Ovary (tissue), 3 donors: ENCODE measurements around the gene TGM2.

Experiments
- EP300 ChIP-seq: sonication (generic); formaldehyde crosslinking; IDR thresholded peaks from one replicate; pipeline ENCODE4 v1.6.1; 2017; ENCODE audit warnings: antibody characterized with exemption
- POLR2A ChIP-seq: fragments of 450-650 bp; IDR thresholded peaks from one replicate; pipeline ENCODE4 v1.6.1; 2017; ENCODE audit warnings: antibody characterized with exemption, mild to moderate bottlenecking, moderate library complexity
- TF ChIP-seq, protein P1 (sequence below), 3 donors: fragments of 450-650 bp in 2 of 3; fragments of 200-600 bp in 1 of 3; IDR thresholded peaks; one replicate each; pipeline versions ENCODE4 v1.5.1 to v1.8.0; 2016 to 2022; ENCODE audit warnings: antibody characterized with exemption in 3 of 3, mild to moderate bottlenecking in 1 of 3
- donor health status: DM: no; HTN: no; CAD: no.

DNA sequence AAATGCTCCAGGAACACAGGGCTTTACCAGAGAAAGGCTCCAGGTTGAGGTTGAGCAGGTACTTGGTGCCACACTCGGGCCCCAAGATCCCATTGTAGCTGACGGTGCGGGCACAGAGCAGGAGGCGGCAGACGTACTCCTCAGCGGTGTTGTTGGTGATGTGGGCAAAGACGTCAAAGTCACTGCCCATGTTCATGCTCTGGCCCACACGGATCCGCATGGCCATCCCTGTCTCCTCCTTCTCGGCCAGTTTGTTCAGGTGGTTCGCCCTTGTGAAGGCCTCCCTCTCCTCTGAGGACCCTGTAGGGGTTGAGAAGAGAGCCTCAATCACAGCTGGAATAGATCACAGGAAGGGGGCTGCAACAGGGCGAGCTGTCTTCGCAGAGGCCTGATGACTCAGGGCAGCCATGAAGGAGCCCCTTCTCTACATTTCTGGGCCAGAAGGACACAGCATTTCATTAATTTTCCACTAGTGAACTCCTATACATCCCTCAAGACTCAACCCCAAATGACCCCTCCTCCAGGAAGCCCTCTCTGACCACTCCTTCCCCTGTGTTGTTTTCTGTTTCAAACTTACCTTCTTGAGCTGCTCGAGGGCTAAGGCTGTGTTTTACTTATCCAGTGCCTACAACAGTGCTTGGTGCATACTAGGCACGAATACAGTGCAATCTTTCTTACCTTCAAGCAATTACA, 26.8 kb downstream of the TGM2 start:
- TF ChIP-seq, protein P1, sequence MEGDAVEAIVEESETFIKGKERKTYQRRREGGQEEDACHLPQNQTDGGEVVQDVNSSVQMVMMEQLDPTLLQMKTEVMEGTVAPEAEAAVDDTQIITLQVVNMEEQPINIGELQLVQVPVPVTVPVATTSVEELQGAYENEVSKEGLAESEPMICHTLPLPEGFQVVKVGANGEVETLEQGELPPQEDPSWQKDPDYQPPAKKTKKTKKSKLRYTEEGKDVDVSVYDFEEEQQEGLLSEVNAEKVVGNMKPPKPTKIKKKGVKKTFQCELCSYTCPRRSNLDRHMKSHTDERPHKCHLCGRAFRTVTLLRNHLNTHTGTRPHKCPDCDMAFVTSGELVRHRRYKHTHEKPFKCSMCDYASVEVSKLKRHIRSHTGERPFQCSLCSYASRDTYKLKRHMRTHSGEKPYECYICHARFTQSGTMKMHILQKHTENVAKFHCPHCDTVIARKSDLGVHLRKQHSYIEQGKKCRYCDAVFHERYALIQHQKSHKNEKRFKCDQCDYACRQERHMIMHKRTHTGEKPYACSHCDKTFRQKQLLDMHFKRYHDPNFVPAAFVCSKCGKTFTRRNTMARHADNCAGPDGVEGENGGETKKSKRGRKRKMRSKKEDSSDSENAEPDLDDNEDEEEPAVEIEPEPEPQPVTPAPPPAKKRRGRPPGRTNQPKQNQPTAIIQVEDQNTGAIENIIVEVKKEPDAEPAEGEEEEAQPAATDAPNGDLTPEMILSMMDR (IDR thresholded peaks at IDR 0.05): no peak
- TF ChIP-seq EP300: no peak
- TF ChIP-seq POLR2A: no peak
